NCI-H2196 treated with DMSO at 0.1 percent for 48 hours (cell line): ENCODE data around the gene SMYD5.
A peak's percentile ranks its signal among the peaks of the same experiment; 100 is the strongest.
"Not testable (repeated sequence)": the region's sequence is repeated elsewhere in the genome, so short reads cannot be mapped to it uniquely, and the experiment has no call there.

Source experiments
- DNase-seq: peaks from one replicate; lab custom pipeline; 2025; ENCODE audit not compliant: unreplicated experiment; lab: John Stamatoyannopoulos, UW

SMYD5 gene

GRCh38 chr2:73214120-73215035, at the start of gene SMYD5:
TSS of gene SMYD5 (plus strand) at chr2:73214245. CDS start at chr2:73214267, 22 bp downstream.
- DNase-seq, result peak; percentile 42

GRCh38 chr2:73165978-73166377, 48.1 kb upstream of the SMYD5 start:
- DNase-seq, result not testable (repeated sequence)

GRCh38 chr2:73166813-73167212, 47.2 kb upstream of the SMYD5 start:
- not testable (repeated sequence) for DNase-seq

- DNase-seq, result not testable (repeated sequence)
These were observed 45.7 kb upstream of the SMYD5 start for GRCh38 chr2:73168348-73168747.

GRCh38 chr2:73170341-73170740, 43.7 kb upstream of the SMYD5 start:
- DNase-seq, result not testable (repeated sequence)

GRCh38 chr2:73172963-73173362, 41.1 kb upstream of the SMYD5 start:
- DNase-seq, result no peak

- no peak for DNase-seq
These were observed 40.3 kb upstream of the SMYD5 start for GRCh38 chr2:73173781-73174180.

GRCh38 chr2:73174244-73174643, 39.8 kb upstream of the SMYD5 start:
- DNase-seq, result no peak

- no peak for DNase-seq
These were observed 38.9 kb upstream of the SMYD5 start for GRCh38 chr2:73174941-73175662.

GRCh38 chr2:73175663-73176204, 38.3 kb upstream of the SMYD5 start:
- DNase-seq, result no peak

GRCh38 chr2:73176205-73176880, 37.7 kb upstream of the SMYD5 start:
- no peak for DNase-seq

GRCh38 chr2:73176881-73177644, 37.0 kb upstream of the SMYD5 start:
- peak; percentile 30 for DNase-seq

- DNase-seq, result no peak
These were observed 36.3 kb upstream of the SMYD5 start for GRCh38 chr2:73177645-73178255.

GRCh38 chr2:73185965-73186364, 28.1 kb upstream of the SMYD5 start:
- DNase-seq, result no peak

- no peak for DNase-seq
These were observed 26.5 kb upstream of the SMYD5 start for GRCh38 chr2:73187549-73187948.

- no peak for DNase-seq
These were observed 16.5 kb upstream of the SMYD5 start for GRCh38 chr2:73197579-73197978.

GRCh38 chr2:73200281-73200680, 13.8 kb upstream of the SMYD5 start:
- not testable (repeated sequence) for DNase-seq

GRCh38 chr2:73202156-73203054, 11.6 kb upstream of the SMYD5 start, which contains the start of gene NOTO:
TSS of gene NOTO (plus strand) at chr2:73202574. CDS start at chr2:73202667, 93 bp downstream.
- no peak for DNase-seq
